ENCODE data around the gene CDH8.

The CDH8 gene

DNA sequence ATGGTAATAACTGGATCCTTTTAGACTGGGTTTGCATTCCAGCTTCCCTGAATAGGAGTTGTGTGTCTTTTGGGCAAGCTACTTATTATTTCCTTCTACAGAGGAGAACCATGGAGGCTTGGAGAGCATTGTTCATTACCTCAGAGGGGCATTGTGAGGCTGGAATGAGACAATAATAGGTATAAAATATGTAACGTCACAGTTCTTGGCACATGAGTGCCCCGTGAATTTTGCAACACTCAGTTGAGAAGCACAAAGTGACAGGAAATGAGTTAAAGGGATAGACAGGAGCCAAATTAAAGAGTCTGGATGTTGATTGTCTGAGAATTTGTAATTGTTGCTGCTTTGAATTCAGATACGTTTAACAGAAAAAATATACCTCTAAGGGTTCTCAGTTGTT lies 92.2 kb downstream of the CDH8 start:
- DNase-seq (ENCODE audit: low spot score) = no peak
- no peak overlapping the region for H3K4me3 ChIP-seq
- H3K27ac ChIP-seq = no peak overlapping the region
- TF ChIP-seq, protein P1, sequence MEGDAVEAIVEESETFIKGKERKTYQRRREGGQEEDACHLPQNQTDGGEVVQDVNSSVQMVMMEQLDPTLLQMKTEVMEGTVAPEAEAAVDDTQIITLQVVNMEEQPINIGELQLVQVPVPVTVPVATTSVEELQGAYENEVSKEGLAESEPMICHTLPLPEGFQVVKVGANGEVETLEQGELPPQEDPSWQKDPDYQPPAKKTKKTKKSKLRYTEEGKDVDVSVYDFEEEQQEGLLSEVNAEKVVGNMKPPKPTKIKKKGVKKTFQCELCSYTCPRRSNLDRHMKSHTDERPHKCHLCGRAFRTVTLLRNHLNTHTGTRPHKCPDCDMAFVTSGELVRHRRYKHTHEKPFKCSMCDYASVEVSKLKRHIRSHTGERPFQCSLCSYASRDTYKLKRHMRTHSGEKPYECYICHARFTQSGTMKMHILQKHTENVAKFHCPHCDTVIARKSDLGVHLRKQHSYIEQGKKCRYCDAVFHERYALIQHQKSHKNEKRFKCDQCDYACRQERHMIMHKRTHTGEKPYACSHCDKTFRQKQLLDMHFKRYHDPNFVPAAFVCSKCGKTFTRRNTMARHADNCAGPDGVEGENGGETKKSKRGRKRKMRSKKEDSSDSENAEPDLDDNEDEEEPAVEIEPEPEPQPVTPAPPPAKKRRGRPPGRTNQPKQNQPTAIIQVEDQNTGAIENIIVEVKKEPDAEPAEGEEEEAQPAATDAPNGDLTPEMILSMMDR (IDR thresholded peaks at IDR 0.05) = no peak

DNA sequence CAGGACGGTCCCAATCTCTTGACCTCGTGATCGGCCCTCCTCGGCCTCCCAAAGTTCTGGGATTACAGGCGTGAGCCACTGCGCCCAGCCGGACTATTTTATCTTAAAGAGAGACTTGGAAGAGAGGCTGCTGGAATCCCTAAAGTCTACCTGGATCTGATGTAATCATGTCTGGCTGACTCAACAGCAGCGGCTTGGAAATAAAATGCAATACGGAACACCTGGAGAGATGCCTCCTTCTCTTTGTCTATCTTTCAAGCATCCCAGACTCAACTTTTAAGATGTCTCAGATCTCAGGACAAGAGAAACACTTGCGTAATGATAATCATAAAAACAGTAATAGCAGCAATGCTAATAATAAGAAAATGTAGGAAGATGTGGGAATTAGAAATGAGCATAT lies 95.6 kb downstream of the CDH8 start:
- DNase-seq (ENCODE audit: low spot score) = no peak
- H3K27ac ChIP-seq = no peak overlapping the region
- TF ChIP-seq, protein P1 (IDR thresholded peaks at IDR 0.05) = no peak
- H3K4me3 ChIP-seq = no peak overlapping the region

DNA sequence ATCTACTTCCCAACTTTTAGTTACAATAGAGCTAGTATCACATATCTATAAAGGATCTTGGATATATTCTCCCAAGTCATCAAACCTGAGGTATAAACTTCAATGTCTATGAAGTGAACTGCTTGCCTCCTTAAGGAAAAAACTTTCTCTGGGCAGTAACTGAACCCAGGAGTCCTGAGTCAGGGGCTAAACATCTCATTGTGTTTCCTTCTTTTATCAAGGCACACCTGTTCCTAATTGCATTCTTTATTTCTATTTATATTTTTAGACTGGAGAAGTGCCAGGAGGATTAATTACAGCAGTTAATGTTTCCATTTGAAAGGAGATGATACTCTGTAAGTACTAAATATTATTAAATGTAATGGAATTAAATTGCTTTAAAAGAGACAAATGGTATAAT lies 98.6 kb downstream of the CDH8 start:
- TF ChIP-seq, protein P1 (IDR thresholded peaks at IDR 0.05) = no peak
- no peak overlapping the region for H3K27ac ChIP-seq
- no peak for DNase-seq (ENCODE audit: low spot score)
- H3K4me3 ChIP-seq = no peak overlapping the region

DNA sequence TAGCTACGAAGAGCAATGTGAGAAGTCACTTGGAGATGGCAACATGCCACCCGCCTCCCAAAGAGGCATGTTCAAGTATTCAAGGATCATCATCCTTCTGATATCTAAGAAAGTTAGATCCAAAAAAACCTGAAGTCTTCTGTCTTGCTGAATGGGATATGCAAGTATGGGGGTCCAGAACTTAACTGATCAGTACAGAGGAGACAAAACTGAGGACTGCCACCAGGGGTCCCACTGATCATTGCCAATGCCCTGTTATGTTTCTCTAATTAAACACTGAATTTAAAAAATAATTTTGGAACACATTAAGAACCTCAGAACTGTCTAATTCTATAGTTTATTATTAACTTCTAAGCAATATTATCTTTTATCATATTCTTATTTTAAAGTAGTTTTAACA lies 99.7 kb downstream of the CDH8 start:
- DNase-seq (ENCODE audit: low spot score) = no peak
- no peak overlapping the region for H3K4me3 ChIP-seq
- TF ChIP-seq, protein P1 (IDR thresholded peaks at IDR 0.05) = no peak
- no peak overlapping the region for H3K27ac ChIP-seq

DNA sequence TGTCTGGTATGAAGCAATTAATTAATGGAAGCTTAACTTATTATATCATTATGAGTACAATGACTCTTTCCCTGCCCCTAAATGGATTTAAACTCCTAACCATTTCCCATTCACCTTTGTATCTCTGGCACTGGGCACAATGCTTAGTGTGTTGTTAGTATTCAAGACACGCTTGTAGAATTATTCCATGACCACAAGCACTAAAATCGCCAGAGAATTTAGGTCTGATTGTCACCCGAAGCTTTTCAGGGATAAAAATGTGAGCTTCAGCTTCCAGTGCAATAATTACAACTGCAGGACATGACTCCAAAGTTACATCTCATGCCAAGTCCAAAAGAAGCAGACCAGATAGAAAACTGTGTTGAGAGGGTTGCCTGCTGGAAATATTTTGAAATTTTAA lies 101.6 kb downstream of the CDH8 start:
- no peak overlapping the region for H3K27ac ChIP-seq
- TF ChIP-seq, protein P1 (IDR thresholded peaks at IDR 0.05) = no peak
- no peak overlapping the region for H3K4me3 ChIP-seq
- no peak for DNase-seq (ENCODE audit: low spot score)

DNA sequence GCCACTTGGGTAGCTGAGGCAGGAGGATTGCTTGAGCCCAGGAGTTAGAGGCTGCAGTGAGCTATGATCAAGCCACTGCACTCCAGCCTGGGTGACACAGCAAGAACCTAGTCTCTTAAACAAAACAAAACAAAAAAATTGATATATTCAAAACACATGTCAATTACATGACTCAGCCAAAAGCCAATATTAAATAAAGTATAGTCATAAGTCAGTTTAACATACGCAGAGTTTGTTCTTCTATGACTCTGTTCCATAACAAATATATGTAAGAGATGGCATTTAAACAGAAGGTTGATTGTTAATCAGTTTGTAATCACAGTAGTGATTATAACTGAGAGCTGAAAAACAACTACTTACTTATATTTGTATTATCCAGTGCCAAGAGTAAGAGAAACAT lies 106.5 kb downstream of the CDH8 start:
- DNase-seq (ENCODE audit: low spot score) = no peak
- H3K4me3 ChIP-seq = no peak overlapping the region
- no peak overlapping the region for H3K27ac ChIP-seq
- TF ChIP-seq, protein P1 (IDR thresholded peaks at IDR 0.05) = no peak

DNA sequence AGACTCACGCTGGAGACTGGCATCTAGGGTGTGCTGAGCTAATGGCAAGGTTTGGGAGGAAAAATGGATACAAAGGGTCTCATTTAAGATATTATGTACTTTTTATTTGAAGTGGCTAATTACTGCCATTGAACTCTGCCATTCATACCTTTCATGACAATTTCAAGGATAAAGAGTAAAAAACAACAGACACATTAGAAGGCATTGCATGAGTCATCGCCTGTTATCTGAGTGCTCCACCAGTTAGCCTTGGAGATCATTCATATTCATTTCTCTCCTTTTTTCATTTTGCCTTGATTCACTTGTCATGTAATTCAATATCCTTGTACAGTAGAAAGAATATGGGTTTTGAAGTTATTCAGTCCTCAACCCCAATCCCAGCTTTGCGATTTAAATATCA lies 109.5 kb downstream of the CDH8 start:
- Histone ChIP-seq H3K4me3 (no peak overlapping the region), H3K27ac (no peak overlapping the region)
- DNase-seq (ENCODE audit: low spot score) = no peak
- TF ChIP-seq, protein P1 (IDR thresholded peaks at IDR 0.05) = no peak
